Tibial nerve (tissue), 4 donors: Measurements from ENCODE around the gene OFD1. TPM values are rescaled to one million over a fixed set of nuclear protein-coding genes. Genes with fewer than 3 reads are reported as not detected.

Experiments
- DNase-seq, 2 donors: peaks; one replicate each; pipeline ENCODE4 v3.0.0-alpha.2; 2019; ENCODE audit warnings: low spot score in 2 of 2
- H3K27ac ChIP-seq, 4 donors: fragments of 200-600 bp; sonication (generic) in 3 of 4; one replicate each; pipeline ENCODE4 v1.5.1; 2017 to 2019; ENCODE audit warnings: mild to moderate bottlenecking in 1 of 4
- H3K27me3 ChIP-seq, 2 donors: fragments of 200-600 bp; sonication (generic) in 1 of 2; one replicate each; pipeline versions ENCODE4 v1.5.1 to v1.6.0; 2017 to 2019
- H3K36me3 ChIP-seq, 3 donors: fragments of 200-600 bp; sonication (generic); one replicate each; pipeline ENCODE4 v1.5.1; 2018 to 2019
- H3K4me1 ChIP-seq, 4 donors: fragments of 200-600 bp; sonication (generic) in 3 of 4; one replicate each; pipeline ENCODE4 v1.5.1; 2017 to 2019
- H3K4me3 ChIP-seq, 4 donors: fragments of 200-600 bp; sonication (generic) in 3 of 4; one replicate each; pipeline ENCODE4 v1.5.1; 2017 to 2019; ENCODE audit warnings: mild to moderate bottlenecking in 1 of 4, moderate library complexity in 1 of 4
- H3K9me3 ChIP-seq, 4 donors: fragments of 200-600 bp; sonication (generic) in 3 of 4; one replicate each; pipeline ENCODE4 v1.5.1; 2017 to 2019
- EP300 ChIP-seq, 2 donors: sonication (generic); formaldehyde crosslinking; IDR thresholded peaks; one replicate each; pipeline ENCODE4 v1.6.1; 2017; ENCODE audit warnings: antibody characterized with exemption in 2 of 2, mild to moderate bottlenecking in 1 of 2
- POLR2A ChIP-seq, 2 donors: fragments of 450-650 bp; IDR thresholded peaks; one replicate each; pipeline ENCODE4 v1.6.1; 2017; ENCODE audit warnings: antibody characterized with exemption in 2 of 2, mild to moderate bottlenecking in 2 of 2, moderate library complexity in 2 of 2
- whole genome bisulfite sequencing, 2 donors: methylation state at CpG; one replicate each; pipeline ENCODE4 v1.1.5; 2018; 5-methylcytosine and 5-hydroxymethylcytosine counted together
- total RNA-seq, 4 donors: library from RNA; depleted of rRNA; stranded (reverse); fragments of >200 nt; gene quantifications; one replicate each; pipeline ENCODE4 v1.1.0, GENCODE V29; 2016
- TF ChIP-seq, protein P1 (sequence below), 5 experiments: fragments of 200-600 bp in 3 of 5; fragments of 450-650 bp in 2 of 5; sonication (generic) in 3 of 5; IDR thresholded peaks; one replicate each; pipeline ENCODE4 v1.5.1; 2016 to 2019; ENCODE audit warnings: antibody characterized with exemption in 5 of 5, mild to moderate bottlenecking in 3 of 5, moderate library complexity in 2 of 5

The OFD1 gene
- total RNA-seq, 4 donors from 2014 or later, result 14.7 to 38.1 (median 31.3) TPM

DNA sequence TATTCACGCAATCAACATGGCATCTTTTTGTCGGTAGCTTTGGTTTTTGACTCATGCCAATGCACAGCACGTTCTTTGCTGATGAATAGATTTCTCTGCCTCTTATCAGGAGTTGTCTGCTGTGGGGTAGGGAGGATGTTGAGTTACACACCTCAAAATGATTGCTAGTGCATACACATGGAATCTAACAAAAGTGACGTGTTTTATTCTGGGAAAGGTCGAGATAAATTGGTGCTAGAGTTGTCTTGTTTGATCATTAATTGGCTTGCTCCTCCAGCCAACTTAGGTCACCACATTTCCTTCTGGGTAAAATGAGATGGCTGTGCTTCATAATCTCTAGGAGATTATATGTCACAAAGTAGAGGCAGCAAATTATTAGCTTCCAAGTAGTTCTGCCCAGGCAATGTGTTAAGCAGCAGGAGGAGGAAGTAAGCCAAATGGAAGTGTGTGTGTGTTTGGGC is 41.7 kb upstream of the OFD1 start:
- Histone ChIP-seq H3K36me3 (no peaks in the 10 kb centered on the region), H3K27me3 (peaks cover 0 to 5% of the 10 kb centered on the region in 2 donors), H3K27ac (peak overlapping the region; percentile 13 to 71 (median 43)), H3K4me3 (no peak overlapping the region), H3K9me3 (no peaks in the 10 kb centered on the region), H3K4me1 (peaks cover 0 to 51% (median 29%) of the 10 kb centered on the region in 4 donors)
- 68 to 84% methylated on average over 5 of the region's 5 CpGs for WGBS, 2 donors
- DNase-seq, result no peak
- TF ChIP-seq POLR2A (IDR thresholded peaks at IDR 0.05), result no peak
- TF ChIP-seq EP300 (IDR thresholded peaks at IDR 0.05), result no peak
- TF ChIP-seq, protein P1, sequence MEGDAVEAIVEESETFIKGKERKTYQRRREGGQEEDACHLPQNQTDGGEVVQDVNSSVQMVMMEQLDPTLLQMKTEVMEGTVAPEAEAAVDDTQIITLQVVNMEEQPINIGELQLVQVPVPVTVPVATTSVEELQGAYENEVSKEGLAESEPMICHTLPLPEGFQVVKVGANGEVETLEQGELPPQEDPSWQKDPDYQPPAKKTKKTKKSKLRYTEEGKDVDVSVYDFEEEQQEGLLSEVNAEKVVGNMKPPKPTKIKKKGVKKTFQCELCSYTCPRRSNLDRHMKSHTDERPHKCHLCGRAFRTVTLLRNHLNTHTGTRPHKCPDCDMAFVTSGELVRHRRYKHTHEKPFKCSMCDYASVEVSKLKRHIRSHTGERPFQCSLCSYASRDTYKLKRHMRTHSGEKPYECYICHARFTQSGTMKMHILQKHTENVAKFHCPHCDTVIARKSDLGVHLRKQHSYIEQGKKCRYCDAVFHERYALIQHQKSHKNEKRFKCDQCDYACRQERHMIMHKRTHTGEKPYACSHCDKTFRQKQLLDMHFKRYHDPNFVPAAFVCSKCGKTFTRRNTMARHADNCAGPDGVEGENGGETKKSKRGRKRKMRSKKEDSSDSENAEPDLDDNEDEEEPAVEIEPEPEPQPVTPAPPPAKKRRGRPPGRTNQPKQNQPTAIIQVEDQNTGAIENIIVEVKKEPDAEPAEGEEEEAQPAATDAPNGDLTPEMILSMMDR (IDR thresholded peaks at IDR 0.05), result no peak

DNA sequence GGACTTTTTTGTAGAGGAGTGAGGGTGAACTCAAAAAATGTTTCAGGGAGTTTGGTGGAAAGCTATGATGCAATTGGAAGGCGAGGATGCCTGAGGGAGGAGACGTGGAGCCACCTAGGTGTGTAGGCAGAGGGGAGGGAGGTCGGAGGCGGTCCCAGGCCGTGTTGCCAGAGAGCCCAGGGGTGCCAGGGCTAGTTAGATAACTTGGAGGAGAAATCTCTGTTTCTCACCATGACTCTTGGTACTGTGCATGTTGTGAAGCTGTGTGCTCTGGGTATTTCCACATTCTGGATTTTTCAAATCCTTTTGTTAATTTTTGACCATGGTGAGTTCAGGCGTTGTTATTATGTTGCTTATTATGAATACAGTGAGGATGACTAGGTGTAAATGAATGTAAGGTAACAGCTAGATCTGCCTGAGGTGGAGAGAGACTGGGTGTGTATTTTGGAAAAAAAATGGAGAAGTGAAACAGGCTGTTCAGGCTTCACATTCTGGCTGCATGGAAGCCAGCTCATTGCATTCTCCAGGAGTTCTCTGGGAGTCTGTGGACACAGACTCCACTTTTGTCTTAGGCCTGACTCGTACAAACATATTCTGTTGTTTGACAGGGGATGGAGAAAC is 41.1 kb upstream of the OFD1 start:
- no peak for DNase-seq
- WGBS, 2 donors, result 41 to 54% methylated on average over 7 of the region's 7 CpGs
- peak overlapping the region in 3 of 4 donors; percentile 13 to 71 (median 67) for H3K27ac ChIP-seq

DNA sequence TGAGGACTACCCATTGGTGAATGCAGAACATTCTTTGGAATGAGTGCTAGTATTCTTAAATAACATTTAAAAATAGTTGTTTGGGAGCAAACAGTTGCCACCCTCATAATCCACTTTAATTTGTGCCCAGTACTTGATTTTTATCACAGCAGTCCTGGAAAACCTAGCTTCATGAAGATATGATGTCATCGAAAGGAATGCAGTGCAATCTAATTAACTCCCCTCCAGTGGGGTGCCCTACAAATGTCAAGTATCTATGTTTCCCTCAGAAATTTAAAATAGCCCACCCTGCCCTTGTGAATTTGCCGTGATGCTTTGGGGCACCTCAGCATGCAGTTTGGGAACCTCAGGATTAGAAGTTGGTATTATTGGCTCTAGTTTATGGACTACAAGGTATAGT is 40.2 kb upstream of the OFD1 start:
- H3K27ac ChIP-seq, result peak overlapping the region in 2 of 4 donors; percentile 33 to 71

More for the DNA sequence above, 41.1 kb upstream of the OFD1 start:
- Histone ChIP-seq H3K27me3 (peaks cover 0 to under 1% of the 10 kb centered on the region in 2 donors), H3K4me1 (peaks cover 0 to 55% (median 30%) of the 10 kb centered on the region in 4 donors), H3K36me3 (no peaks in the 10 kb centered on the region), H3K4me3 (no peak overlapping the region), H3K9me3 (no peaks in the 10 kb centered on the region)
- TF ChIP-seq POLR2A (IDR thresholded peaks at IDR 0.05), result no peak

DNA sequence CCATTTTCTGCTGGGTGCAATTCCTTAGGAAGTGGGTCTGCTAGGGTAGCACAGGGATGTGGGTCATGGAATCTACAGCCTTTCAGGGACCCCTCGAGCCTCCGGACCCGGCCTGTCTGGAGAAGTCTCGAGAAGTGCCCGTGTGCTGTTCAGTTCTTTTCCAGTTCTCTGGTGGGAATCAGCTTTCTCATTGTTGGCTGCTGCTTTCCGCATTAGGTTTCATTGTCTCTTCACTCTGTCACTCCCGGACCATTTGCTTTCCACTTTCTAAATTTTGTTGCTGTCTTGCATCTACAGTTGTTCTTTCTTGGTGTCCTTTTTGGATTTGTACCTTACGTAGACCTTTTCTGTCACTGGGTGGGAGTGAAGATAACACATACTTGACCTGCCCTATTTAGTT is 39.6 kb upstream of the OFD1 start:
- 53 to 63% methylated on average over 6 to 8 of the region's 8 CpGs for WGBS, 2 donors
- no peak overlapping the region for H3K4me3 ChIP-seq
- peak overlapping the region in 2 of 4 donors; percentile 33 to 71 for H3K27ac ChIP-seq
- H3K4me1 ChIP-seq, result peaks cover 0 to 70% (median 35%) of the 10 kb centered on the region in 4 donors
- TF ChIP-seq POLR2A (IDR thresholded peaks at IDR 0.05) (no peak), EP300 (IDR thresholded peaks at IDR 0.05) (no peak)
- TF ChIP-seq, protein P1 (IDR thresholded peaks at IDR 0.05), result no peak
- no peaks in the 10 kb centered on the region for H3K9me3 ChIP-seq
- no peaks in the 10 kb centered on the region for H3K27me3 ChIP-seq
- DNase-seq, result no peak
- no peaks in the 10 kb centered on the region for H3K36me3 ChIP-seq

More for the DNA sequence above, 40.2 kb upstream of the OFD1 start:
- 57 to 65% methylated on average over 2 of the region's 2 CpGs for WGBS, 2 donors
- Histone ChIP-seq H3K4me3 (no peak overlapping the region), H3K4me1 (peaks cover 0 to 64% (median 34%) of the 10 kb centered on the region in 4 donors), H3K9me3 (no peaks in the 10 kb centered on the region), H3K27me3 (no peaks in the 10 kb centered on the region), H3K36me3 (no peaks in the 10 kb centered on the region)
- no peak for DNase-seq
- TF ChIP-seq, protein P1 (IDR thresholded peaks at IDR 0.05), result no peak
- TF ChIP-seq EP300 (IDR thresholded peaks at IDR 0.05), result no peak
- TF ChIP-seq POLR2A (IDR thresholded peaks at IDR 0.05), result no peak

DNA sequence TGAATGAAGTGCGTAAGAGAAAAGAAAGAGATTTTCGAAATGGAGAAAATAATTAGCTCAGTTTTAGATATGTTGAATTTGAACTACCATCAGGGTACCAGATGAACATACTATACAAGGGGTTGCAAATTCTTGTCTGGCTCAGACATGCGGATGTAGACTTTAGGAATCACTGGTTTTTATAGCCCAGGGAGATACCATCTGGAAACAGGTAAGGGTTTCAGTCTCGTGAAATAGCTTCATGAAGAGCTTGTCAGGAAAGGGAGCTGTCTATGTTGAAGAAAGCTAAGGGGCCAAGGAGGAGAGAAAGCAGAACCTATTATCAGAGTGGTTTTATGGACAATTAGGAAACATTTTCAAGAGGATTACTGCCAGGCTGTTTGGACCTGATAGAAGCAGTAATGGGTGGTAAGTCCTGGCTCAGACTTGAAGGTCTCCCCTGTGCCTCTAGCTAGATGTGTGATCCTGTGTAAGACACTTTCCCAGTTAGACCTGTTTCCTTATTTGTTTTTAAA is 38.9 kb upstream of the OFD1 start:
- Histone ChIP-seq H3K4me1 (peaks cover 0 to 67% (median 33%) of the 10 kb centered on the region in 4 donors), H3K27me3 (no peaks in the 10 kb centered on the region), H3K9me3 (no peaks in the 10 kb centered on the region), H3K36me3 (no peaks in the 10 kb centered on the region), H3K4me3 (no peak overlapping the region), H3K27ac (no peak overlapping the region)
- TF ChIP-seq POLR2A (IDR thresholded peaks at IDR 0.05) (no peak), EP300 (IDR thresholded peaks at IDR 0.05) (no peak)
- TF ChIP-seq, protein P1 (IDR thresholded peaks at IDR 0.05), result no peak
- WGBS, 2 donors, result 91 to 92% methylated on average over 3 to 4 of the region's 4 CpGs
- DNase-seq, result no peak
